Activated CD8-positive, alpha-beta T cell treated with anti-CD3 and anti-CD28 coated beads for 36 hours (primary cell): Measurements from ENCODE around the gene C10orf67. TPM values are rescaled to one million over a fixed set of nuclear protein-coding genes. Genes with fewer than 3 reads are reported as not detected.
"Not testable (repeated sequence)": the region's sequence is repeated elsewhere in the genome, so short reads cannot be mapped to it uniquely, and the experiment has no call there.

Experiments
- ATAC-seq: fragments of 200-7000 bp; cut with Tn5 transposase; one replicate; pipeline ENCODE4 v1.10.0; 2021; ENCODE audit warnings: mild to moderate bottlenecking, moderate library complexity
- CTCF ChIA-PET: fragments of 350-600 bp; sonication (Branson Sonifier 250); formaldehyde crosslinking; loops from one replicate; lab custom pipeline; 2021; ENCODE audit warnings: antibody characterized with exemption; lab: Charles Lee
- POLR2A ChIA-PET: fragments of 350-600 bp; sonication (Branson Sonifier 250); formaldehyde crosslinking; loops from one replicate; lab custom pipeline; 2021; ENCODE audit warnings: antibody characterized with exemption; lab: Charles Lee
- DNase-seq: peaks from one replicate; pipeline ENCODE4 v3.0.0-alpha.2; 2020
- H3K27ac Mint-ChIP-seq: one replicate; pipeline ENCODE4 v1.8.0; 2021; ENCODE audit warnings: mild to moderate bottlenecking, mixed read lengths
- H3K27me3 Mint-ChIP-seq: one replicate; pipeline ENCODE4 v1.8.0; 2021; ENCODE audit warnings: mixed read lengths
- H3K36me3 Mint-ChIP-seq: one replicate; pipeline ENCODE4 v1.8.0; 2021; ENCODE audit warnings: low read depth, mixed read lengths
- H3K4me1 Mint-ChIP-seq: one replicate; pipeline ENCODE4 v1.8.0; 2021; ENCODE audit warnings: low read depth, mixed read lengths
- H3K4me3 Mint-ChIP-seq: one replicate; pipeline ENCODE4 v1.8.0; 2021; ENCODE audit warnings: mild to moderate bottlenecking, moderate library complexity, mixed read lengths
- H3K9me3 Mint-ChIP-seq: one replicate; pipeline ENCODE4 v1.8.0; 2021; ENCODE audit warnings: mixed read lengths
- intact Hi-C: fragments of 100-400 bp; cut with micrococcal nuclease; formaldehyde crosslinking; loops from one replicate; pipeline ENCODE4 v1.10.0; 2022
- total RNA-seq, 2 experiments: library from RNA; stranded (reverse); gene quantifications; one replicate each; pipeline ENCODE4 v1.2.3, GENCODE V29; 2021
- TF ChIP-seq, protein P1 (sequence below): fragments of 200-600 bp; IDR thresholded peaks from one replicate; pipeline ENCODE4 v1.8.0; 2022; ENCODE audit warnings: antibody characterized with exemption, mild to moderate bottlenecking

The C10orf67 gene
- total RNA-seq, 2 experiments from 2014 or later = 0.25 to 0.32 TPM

DNA sequence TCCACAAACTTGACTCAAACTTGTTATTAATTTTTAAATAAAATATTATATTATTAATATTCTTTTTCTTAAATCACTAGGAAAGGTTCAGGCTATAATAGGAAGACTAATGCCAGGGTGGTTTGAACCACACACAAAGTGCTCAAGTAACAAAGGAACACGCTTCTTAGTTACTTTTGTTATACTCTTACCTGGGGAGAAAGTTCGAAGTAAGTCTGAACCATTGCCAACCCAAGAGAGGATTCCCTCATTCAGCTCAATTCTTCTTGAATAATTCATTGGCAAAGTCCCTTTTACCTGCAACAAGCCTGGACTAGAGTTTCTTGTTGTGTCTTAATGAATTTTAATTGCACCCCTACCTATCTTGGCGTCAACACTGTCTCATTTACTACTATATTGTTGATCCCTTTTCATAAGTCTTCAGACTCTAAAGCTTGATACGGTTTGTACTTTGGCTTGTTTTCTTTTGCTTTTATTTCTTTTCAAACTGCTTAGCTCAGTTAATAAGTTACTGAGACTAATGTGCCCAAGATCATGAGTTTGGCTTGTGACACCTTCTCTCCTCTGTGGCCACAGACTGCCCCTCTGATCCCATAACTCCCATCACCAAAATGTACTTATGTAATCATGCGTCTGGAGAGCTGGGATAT, 10.2 kb upstream of the C10orf67 start:
- Mint-ChIP-seq H3K36me3 (no peaks in the 10 kb centered on the region), H3K27me3 (no peaks in the 10 kb centered on the region), H3K4me3 (no peak overlapping the region), H3K9me3 (no peaks in the 10 kb centered on the region), H3K27ac (no peak overlapping the region), H3K4me1 (no peaks in the 10 kb centered on the region)
- POLR2A ChIA-PET = no interaction called here
- CTCF ChIA-PET = no interaction called here
- ATAC-seq (no peak), DNase-seq (no peak)
- intact Hi-C loops = no loop called here
- TF ChIP-seq, protein P1, sequence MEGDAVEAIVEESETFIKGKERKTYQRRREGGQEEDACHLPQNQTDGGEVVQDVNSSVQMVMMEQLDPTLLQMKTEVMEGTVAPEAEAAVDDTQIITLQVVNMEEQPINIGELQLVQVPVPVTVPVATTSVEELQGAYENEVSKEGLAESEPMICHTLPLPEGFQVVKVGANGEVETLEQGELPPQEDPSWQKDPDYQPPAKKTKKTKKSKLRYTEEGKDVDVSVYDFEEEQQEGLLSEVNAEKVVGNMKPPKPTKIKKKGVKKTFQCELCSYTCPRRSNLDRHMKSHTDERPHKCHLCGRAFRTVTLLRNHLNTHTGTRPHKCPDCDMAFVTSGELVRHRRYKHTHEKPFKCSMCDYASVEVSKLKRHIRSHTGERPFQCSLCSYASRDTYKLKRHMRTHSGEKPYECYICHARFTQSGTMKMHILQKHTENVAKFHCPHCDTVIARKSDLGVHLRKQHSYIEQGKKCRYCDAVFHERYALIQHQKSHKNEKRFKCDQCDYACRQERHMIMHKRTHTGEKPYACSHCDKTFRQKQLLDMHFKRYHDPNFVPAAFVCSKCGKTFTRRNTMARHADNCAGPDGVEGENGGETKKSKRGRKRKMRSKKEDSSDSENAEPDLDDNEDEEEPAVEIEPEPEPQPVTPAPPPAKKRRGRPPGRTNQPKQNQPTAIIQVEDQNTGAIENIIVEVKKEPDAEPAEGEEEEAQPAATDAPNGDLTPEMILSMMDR = no peak

DNA sequence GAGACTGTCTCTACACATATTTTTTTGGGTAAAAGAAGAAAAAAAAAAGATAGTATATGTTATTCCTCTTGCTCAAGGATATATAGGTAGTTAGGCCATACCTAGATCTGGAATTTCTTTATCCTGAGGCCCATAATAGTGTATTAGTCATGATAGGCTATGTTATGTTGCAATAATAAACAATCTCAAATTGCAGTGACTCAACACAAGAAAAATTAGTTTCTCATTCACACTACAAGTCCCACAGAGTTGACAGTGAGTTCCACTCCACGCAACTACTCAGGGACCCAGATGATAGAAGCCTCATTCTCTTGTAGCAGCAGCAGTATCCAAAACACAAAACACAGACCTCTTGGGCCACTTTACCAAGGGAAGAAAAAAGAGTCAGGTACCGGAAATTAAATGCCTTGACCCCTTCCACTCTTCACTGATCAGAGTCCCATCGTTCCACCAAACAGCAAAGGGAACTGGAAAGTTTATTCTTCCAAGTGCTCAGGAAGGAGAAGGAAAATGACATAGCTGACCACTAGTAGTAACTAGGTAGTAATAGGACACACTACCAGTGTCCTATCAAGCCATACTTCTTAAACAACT, 7.4 kb upstream of the C10orf67 start:
- H3K27me3 Mint-ChIP-seq = peaks cover 2% of the 10 kb centered on the region
- intact Hi-C loops = no loop called here

DNA sequence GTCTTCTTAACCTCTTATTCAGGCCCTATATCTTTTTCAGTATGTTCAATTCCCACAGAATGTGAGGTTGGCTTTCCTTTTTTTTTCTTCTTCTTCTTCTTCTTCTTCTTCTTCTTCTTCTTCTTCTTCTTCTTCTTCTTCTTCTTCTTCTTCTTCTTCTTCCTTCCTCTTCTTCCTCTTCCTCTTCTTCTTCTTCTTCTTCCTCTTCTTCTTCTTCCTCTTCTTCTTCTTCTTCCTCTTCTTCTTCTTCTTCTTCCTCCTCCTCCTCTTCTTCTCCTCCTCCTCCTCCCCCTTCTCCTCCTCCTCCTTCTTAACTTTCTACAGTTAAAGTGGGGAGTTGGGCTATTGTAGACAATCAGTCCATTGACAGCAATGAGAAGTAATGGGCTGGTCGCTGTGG, 6.1 kb upstream of the C10orf67 start:
- DNase-seq, H3K36me3 Mint-ChIP-seq, H3K27me3 Mint-ChIP-seq, H3K9me3 Mint-ChIP-seq, ATAC-seq, intact Hi-C loops, POLR2A ChIA-PET, H3K27ac Mint-ChIP-seq, H3K4me3 Mint-ChIP-seq, H3K4me1 Mint-ChIP-seq, CTCF ChIA-PET: not testable (repeated sequence)

More for the DNA sequence above, 7.4 kb upstream of the C10orf67 start:
- ChIA-PET CTCF (no interaction called here), POLR2A (no interaction called here)
- ATAC-seq (no peak), DNase-seq (no peak)
- no peak overlapping the region for H3K27ac Mint-ChIP-seq
- TF ChIP-seq, protein P1 = no peak
- H3K4me1 Mint-ChIP-seq = no peaks in the 10 kb centered on the region
- no peak overlapping the region for H3K4me3 Mint-ChIP-seq
- no peaks in the 10 kb centered on the region for H3K36me3 Mint-ChIP-seq
- no peaks in the 10 kb centered on the region for H3K9me3 Mint-ChIP-seq

DNA sequence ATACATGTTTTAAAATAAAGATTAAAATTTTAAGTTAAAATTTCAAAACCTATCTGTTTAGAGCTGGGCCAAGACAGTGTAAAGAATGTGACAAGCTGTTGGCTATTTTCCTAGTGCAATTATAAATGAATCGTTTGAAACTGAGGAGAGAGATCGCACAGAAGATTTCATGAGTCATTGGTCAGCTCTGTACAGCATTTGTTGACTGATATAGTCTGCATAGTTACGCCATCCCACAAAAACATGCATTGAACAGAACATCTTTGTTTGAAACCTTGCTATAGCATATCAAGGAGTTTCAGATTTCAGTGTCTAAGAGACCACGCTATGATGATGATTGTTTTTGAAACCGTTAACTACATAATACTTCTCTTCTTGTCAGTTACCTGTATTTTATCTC, 1.3 kb upstream of the C10orf67 start:
- ATAC-seq (no peak), DNase-seq (no peak)
- H3K4me1 Mint-ChIP-seq = peaks cover 20% of the 10 kb centered on the region
- ChIA-PET CTCF (no interaction called here), POLR2A (interaction anchor here (1.5 kb wide), 1 partner anchor 15 kb away, joined by 5 read pairs; no protein-coding TSS in a partner anchor)
- H3K4me3 Mint-ChIP-seq = no peak overlapping the region
- H3K36me3 Mint-ChIP-seq = no peaks in the 10 kb centered on the region
- H3K27ac Mint-ChIP-seq = no peak overlapping the region
- H3K9me3 Mint-ChIP-seq = no peaks in the 10 kb centered on the region
- intact Hi-C loops = no loop called here
- H3K27me3 Mint-ChIP-seq = peaks cover 8% of the 10 kb centered on the region
- TF ChIP-seq, protein P1 = no peak

DNA sequence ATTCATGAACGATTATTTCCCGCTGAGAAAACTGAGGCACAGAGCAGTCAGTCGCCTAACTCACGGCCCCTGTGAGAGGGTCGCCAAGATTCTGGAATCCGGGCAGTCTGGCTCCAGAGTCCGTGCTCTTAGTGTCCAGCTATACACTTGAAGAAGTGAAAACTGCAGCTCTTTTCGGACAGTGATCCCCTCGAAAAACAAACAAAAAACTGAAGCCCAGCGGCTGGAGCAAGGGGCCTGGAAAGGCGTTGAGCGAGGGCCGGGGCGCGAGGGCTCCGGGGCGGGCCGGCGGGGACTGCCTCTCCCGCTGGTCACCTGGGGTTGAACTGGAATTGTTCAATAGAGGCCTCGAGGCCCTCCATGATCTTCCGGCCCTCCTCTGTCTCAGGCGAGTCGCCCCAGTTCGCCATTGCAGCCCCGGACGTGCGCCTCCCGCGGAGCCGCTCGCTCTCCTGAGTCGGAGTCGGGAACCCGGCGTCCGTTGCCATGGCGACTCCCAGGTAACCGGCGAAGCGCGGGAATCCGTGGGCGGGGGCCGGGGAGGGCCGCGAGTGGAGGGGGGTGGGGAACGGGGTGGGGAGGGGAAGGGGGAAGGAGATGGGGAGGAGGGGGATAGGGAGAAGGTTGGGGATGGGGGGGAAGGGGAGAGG, 881 bp downstream of the C10orf67 start:
- H3K27ac Mint-ChIP-seq = no peak overlapping the region
- ATAC-seq = peak; percentile 40
- ChIA-PET POLR2A (no interaction called here), CTCF (interaction anchor here (1.2 kb wide), 1 partner anchor 19 kb away, joined by 4 read pairs; no protein-coding TSS in a partner anchor)
- DNase-seq = peak; percentile 60
- TF ChIP-seq, protein P1 = no peak
- intact Hi-C loops = no loop called here
- H3K27me3 Mint-ChIP-seq = peaks cover 8% of the 10 kb centered on the region
- H3K36me3 Mint-ChIP-seq = no peaks in the 10 kb centered on the region
- no peaks in the 10 kb centered on the region for H3K9me3 Mint-ChIP-seq
- peak overlapping the region; percentile 61 for H3K4me3 Mint-ChIP-seq
- peaks cover 32% of the 10 kb centered on the region for H3K4me1 Mint-ChIP-seq
